Measurements from ENCODE around the gene UBTD2. TPM values are rescaled to one million over a fixed set of nuclear protein-coding genes. Genes with fewer than 3 reads are reported as not detected.

The UBTD2 gene
- total RNA-seq, 1 donor from 2014 or later: 30.1 TPM

DNA sequence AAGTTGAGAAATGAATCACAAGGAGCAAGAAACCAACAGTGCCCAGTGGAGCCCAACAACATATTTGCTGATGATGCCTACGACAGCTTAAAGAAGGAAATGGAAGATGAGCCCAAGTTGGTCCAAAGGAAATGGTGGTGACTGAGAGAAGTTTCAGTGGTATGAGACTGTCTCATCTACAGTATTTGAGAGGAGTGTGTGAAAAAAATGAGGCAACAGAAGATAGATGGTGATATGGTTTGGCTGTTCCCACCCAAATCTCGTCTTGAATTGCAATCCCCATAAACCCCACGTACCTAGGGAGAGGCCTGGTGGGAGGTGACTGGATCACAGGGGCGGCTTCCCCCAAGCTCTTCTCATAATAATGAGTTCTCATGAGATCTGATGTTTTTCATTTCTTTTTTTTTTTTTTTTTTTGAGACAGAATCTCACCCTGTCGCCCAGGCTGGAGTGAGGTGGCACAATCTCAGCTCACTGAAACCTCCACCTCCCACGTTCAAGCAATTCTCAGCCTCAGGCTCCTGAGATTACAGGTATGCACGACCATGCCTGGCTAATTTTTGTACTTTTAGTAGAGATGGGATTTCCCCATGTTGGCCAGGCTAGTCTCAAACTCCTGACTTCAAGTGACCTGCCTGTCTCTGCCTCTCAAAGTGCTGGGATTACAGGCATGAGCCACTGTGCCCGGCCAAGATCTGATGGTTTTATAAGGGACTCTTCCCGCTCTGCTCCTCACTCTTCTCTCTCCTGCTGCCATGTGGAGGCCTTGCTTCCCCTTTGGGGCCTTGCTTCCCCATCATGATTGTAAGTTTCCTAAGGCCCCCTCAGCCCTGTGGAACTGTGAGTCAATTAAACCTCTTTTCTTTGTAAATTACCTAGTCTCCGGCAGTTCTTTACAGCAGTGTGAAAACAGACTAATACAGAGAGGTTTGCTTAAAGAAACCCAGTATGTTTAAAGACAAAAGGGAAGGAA is 59.4 kb downstream of the UBTD2 start:
- DNase-seq (ENCODE audit: low read depth): no peak
- Histone ChIP-seq H3K36me3 (ENCODE audit: control insufficient read depth, insufficient read depth, low read length) (peaks cover 1% of the 10 kb centered on the region), H3K4me3 (ENCODE audit: low read depth, low read length) (no peak overlapping the region), H3K27me3 (ENCODE audit: control insufficient read depth, insufficient read depth, low read length) (no peaks in the 10 kb centered on the region)
- TF ChIP-seq, protein P1, sequence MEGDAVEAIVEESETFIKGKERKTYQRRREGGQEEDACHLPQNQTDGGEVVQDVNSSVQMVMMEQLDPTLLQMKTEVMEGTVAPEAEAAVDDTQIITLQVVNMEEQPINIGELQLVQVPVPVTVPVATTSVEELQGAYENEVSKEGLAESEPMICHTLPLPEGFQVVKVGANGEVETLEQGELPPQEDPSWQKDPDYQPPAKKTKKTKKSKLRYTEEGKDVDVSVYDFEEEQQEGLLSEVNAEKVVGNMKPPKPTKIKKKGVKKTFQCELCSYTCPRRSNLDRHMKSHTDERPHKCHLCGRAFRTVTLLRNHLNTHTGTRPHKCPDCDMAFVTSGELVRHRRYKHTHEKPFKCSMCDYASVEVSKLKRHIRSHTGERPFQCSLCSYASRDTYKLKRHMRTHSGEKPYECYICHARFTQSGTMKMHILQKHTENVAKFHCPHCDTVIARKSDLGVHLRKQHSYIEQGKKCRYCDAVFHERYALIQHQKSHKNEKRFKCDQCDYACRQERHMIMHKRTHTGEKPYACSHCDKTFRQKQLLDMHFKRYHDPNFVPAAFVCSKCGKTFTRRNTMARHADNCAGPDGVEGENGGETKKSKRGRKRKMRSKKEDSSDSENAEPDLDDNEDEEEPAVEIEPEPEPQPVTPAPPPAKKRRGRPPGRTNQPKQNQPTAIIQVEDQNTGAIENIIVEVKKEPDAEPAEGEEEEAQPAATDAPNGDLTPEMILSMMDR (IDR thresholded peaks at IDR 0.05; ENCODE audit: insufficient read depth, low read length, poor library complexity, severe bottlenecking): no peak

DNA sequence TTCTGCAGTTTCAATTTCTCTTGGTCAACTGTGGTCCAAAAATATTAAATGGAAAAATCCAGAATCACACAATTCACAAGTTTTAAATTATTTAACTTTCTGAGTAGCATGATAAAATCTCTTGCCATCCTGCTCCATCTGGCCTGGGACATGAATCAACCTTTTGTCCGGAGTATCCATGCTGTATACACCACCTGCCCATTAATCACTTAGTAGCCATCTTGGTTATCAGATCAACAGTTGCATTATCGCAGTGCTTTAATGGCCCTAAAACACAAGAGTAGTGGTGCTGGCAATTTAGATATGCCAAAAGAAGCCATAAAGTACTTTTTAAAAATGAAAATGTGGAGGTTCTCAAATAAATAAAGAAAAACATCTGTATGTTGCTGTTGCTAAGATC is 64.3 kb downstream of the UBTD2 start:
- Histone ChIP-seq H3K27me3 (ENCODE audit: control insufficient read depth, insufficient read depth, low read length) (no peaks in the 10 kb centered on the region), H3K36me3 (ENCODE audit: control insufficient read depth, insufficient read depth, low read length) (no peaks in the 10 kb centered on the region), H3K4me3 (ENCODE audit: low read depth, low read length) (no peak overlapping the region)
- TF ChIP-seq, protein P1 (IDR thresholded peaks at IDR 0.05; ENCODE audit: insufficient read depth, low read length, poor library complexity, severe bottlenecking): no peak
- no peak for DNase-seq (ENCODE audit: low read depth)

DNA sequence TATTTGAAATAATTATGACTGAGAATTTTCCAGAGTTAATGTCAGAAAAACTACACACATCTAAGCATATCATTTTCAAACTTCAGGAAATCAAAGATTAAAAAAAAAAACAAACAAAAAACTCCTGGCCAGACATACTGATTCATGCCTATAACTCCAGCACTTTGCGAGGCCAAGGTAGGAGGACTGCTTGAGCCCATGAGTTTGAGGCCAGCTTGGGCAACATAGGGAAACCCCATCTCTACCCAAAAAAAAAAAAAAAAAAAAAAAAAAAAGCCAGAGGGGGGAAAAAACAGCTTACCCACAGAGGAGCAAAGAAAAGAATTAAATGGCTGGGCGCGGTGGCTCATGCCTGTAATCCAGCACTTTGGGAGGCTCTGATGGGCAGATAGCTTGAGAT is 67.2 kb downstream of the UBTD2 start:
- TF ChIP-seq, protein P1 (IDR thresholded peaks at IDR 0.05; ENCODE audit: insufficient read depth, low read length, poor library complexity, severe bottlenecking): no peak
- no peak overlapping the region for H3K4me3 ChIP-seq (ENCODE audit: low read depth, low read length)
- no peak for DNase-seq (ENCODE audit: low read depth)
- H3K36me3 ChIP-seq (ENCODE audit: control insufficient read depth, insufficient read depth, low read length): peaks cover 2% of the 10 kb centered on the region
- H3K27me3 ChIP-seq (ENCODE audit: control insufficient read depth, insufficient read depth, low read length): no peaks in the 10 kb centered on the region

DNA sequence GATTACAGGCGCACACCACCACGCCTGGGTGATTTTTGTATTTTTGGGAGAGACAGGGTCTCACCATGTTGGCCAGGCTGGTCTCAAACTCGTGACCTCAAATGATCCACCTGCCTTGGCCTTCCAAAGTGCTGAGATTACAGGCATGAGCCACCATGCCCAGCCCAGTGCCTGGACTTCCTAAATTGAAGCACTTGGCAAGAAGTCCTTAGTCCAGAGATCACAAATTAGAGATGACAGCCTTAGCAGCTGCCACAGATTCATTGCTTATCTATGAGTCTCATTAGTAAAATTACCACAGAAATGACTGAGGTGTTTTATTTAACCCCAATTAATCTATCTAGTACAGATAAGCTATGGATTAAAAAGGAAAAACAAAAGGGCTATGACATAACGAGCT is 70.4 kb downstream of the UBTD2 start:
- TF ChIP-seq, protein P1 (IDR thresholded peaks at IDR 0.05; ENCODE audit: insufficient read depth, low read length, poor library complexity, severe bottlenecking): no peak
- no peak for DNase-seq (ENCODE audit: low read depth)
- peaks cover 2% of the 10 kb centered on the region for H3K36me3 ChIP-seq (ENCODE audit: control insufficient read depth, insufficient read depth, low read length)
- H3K27me3 ChIP-seq (ENCODE audit: control insufficient read depth, insufficient read depth, low read length): no peaks in the 10 kb centered on the region
- H3K4me3 ChIP-seq (ENCODE audit: low read depth, low read length): no peak overlapping the region

DNA sequence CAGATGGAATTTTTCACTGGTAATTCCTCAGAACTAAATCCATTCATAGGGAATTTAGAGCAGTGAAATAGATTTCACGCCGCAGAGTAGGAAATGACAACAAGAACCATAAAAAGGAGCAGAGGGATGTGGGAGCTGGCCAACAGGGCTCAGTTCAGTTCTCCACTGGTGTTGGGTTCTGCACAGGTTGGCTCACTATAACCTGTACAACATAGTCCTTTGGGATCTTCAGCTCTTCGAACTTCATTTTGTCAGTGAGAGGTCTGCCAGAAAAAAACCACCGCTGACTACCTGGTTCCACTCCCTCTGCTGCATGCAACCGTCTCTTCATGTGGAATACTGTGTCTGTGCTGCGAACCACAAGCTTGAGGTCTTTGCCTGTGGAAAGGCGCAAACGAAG is 71.9 kb downstream of the UBTD2 start:
- TF ChIP-seq, protein P1 (IDR thresholded peaks at IDR 0.05; ENCODE audit: insufficient read depth, low read length, poor library complexity, severe bottlenecking): no peak
- H3K36me3 ChIP-seq (ENCODE audit: control insufficient read depth, insufficient read depth, low read length): peaks cover 2% of the 10 kb centered on the region
- no peak for DNase-seq (ENCODE audit: low read depth)
- no peaks in the 10 kb centered on the region for H3K27me3 ChIP-seq (ENCODE audit: control insufficient read depth, insufficient read depth, low read length)
- no peak overlapping the region for H3K4me3 ChIP-seq (ENCODE audit: low read depth, low read length)

All from kidney epithelial cell (primary cell).